HepG2 (cell line): ENCODE measurements around the gene CADPS.

Experiments
- MTA3 ChIP-seq: sonication (generic); formaldehyde crosslinking; IDR thresholded peaks from 2 replicates; pipeline ENCODE4 v1.4.0; 2020; ENCODE audit warnings: missing genetic modification reagents
- RFXAP ChIP-seq: sonication (generic); formaldehyde crosslinking; IDR thresholded peaks from 2 replicates; pipeline ENCODE4 v1.4.0; 2020; ENCODE audit warnings: missing genetic modification reagents, borderline replicate concordance
- TGIF2 ChIP-seq: IDR thresholded peaks from 2 replicates; pipeline ENCODE4 v1.6.1; 2016; ENCODE audit warnings: control low read depth, missing compliant biosample characterization

GRCh38 chr3:62843508-62843907 is 31.7 kb downstream of the CADPS start:
- TF ChIP-seq RFXAP (CRISPR knock-in tag) = no peak
- no peak for TF ChIP-seq TGIF2 (CRISPR knock-in tag)
- no peak for TF ChIP-seq MTA3
